ENCODE data around the gene JUNB. TPM values are rescaled to one million over a fixed set of nuclear protein-coding genes. Genes with fewer than 3 reads are reported as not detected.
A peak's percentile ranks its signal among the peaks of the same experiment; 100 is the strongest.
"Not testable (repeated sequence)": the region's sequence is repeated elsewhere in the genome, so short reads cannot be mapped to it uniquely, and the experiment has no call there.

JUNB gene
- total RNA-seq, 3 donors from 2014 or later (not counting 1 experiment from before 2014, with no cell fraction given), result 781 to 903 (median 859) TPM

DNA sequence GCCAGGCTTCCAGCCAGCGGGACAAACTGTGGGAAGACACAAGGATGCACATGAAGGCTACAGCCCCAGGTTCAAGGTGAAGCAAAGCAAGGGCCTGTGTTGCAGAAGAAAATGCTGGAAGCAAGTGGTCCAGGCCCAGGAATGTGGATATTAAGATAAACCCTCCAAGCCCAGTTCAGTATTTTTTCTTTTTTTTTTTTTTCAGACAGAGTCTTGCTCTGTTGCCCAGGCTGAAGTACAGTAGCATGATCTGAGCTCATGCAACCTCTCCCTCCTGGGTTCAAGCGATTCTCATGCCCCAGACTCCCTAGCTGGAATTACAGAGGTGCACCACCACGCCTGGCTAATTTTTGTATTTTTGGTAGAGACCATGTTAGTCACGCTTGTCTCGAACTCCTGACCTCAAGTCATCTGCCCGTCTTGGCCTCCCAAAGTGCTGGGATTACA lies 5.9 kb downstream of the JUNB start:
- Mint-ChIP-seq H3K27me3 (ENCODE audit: low read depth in 2 of 2) (peaks cover 0 to 7% of the 10 kb centered on the region in 2 donors), H3K4me1 (peaks cover 30 to 36% of the 10 kb centered on the region in 2 donors), H3K27ac (peak overlapping the region in 1 of 2 donors; percentile 51), H3K4me3 (no peak overlapping the region), H3K36me3 (no peaks in the 10 kb centered on the region), H3K9me3 (no peaks in the 10 kb centered on the region)
- DNase-seq (peak in 1 of 2 donors; percentile 30), ATAC-seq (no peak)
- WGBS (ENCODE audit: insufficient coverage), result 93% methylated on average over 6 of the region's 6 CpGs
- Histone ChIP-seq H3K27ac (ENCODE audit: low read length) (no peak overlapping the region), H3K27me3 (ENCODE audit: control insufficient read depth, insufficient read depth, low read length) (peaks cover 5% of the 10 kb centered on the region), H3K4me3 (ENCODE audit: low read length) (no peak overlapping the region), H3K4me1 (ENCODE audit: control insufficient read depth, insufficient read depth, low read length) (peaks cover 43% of the 10 kb centered on the region), H3K36me3 (ENCODE audit: control insufficient read depth, insufficient read depth, low read length) (no peaks in the 10 kb centered on the region), H3K9me3 (ENCODE audit: control insufficient read depth, insufficient read depth, low read length) (no peaks in the 10 kb centered on the region)
- intact Hi-C loops (cut with micrococcal nuclease), result loop anchor here (10.0 kb wide), 2 partner anchors 122 to 358 kb away; partner anchors contain the start of genes IER2 and STX10
- TF ChIP-seq, protein P1, sequence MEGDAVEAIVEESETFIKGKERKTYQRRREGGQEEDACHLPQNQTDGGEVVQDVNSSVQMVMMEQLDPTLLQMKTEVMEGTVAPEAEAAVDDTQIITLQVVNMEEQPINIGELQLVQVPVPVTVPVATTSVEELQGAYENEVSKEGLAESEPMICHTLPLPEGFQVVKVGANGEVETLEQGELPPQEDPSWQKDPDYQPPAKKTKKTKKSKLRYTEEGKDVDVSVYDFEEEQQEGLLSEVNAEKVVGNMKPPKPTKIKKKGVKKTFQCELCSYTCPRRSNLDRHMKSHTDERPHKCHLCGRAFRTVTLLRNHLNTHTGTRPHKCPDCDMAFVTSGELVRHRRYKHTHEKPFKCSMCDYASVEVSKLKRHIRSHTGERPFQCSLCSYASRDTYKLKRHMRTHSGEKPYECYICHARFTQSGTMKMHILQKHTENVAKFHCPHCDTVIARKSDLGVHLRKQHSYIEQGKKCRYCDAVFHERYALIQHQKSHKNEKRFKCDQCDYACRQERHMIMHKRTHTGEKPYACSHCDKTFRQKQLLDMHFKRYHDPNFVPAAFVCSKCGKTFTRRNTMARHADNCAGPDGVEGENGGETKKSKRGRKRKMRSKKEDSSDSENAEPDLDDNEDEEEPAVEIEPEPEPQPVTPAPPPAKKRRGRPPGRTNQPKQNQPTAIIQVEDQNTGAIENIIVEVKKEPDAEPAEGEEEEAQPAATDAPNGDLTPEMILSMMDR (IDR thresholded peaks at IDR 0.05), result no peak

DNA sequence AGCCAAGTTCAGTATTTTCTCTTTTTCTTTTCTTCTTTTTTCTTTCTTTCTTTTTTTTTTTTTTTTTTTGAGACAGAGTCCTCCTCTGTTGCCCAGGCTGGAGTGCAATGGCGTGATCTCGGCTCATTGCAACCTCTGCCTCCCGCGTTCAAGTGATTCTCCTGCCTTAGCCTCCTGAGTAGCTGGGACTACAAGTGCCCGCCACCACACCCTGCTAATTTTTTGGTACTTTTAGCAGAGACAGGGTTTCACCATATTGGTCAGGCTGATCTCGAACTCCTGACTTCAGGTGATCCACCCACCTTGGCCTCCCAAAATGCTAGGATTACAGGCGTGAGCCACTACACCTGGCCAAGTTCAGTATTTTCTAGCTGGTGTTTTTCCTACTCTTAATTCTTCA lies 6.3 kb downstream of the JUNB start:
- peaks cover 0 to 12% of the 10 kb centered on the region in 2 donors for H3K27me3 Mint-ChIP-seq (ENCODE audit: low read depth in 2 of 2)

DNA sequence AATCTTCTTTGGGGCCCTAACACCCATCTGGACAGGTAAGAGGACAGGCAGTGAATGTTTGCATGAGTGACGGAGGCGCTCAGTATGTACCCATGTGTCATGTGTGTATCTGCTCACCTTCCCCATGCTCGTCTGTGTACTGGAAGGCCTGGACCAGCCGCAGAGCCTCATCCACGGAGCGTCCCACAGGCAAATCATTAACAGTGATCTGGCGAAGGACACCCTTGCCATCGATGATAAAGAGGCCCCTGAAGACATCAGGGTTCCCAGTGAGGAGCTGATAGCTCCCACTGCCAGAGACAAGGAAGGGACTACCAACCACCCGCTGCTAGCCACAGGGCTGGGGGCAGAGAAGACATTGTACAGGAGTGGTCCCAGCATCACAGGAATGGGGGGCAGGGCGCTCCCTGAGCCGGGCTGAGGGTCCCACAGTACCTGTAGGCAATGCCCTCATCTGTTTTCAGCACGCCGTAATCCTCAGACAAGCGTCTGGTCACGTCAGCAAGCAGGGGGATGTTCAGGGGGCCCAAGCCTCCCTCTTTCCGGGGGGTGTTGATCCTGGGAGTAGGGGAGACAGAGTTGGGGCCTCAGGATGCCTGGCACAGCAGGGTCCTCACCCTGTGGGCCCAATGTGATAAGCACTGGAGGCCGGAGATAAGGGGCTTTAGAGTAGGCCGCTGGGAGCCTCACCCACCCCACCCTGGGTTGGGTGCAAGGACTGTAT lies 8.6 kb downstream of the JUNB start:
- intact Hi-C loops (cut with micrococcal nuclease), result loop anchor here (10.0 kb wide), 2 partner anchors 125 to 355 kb away; partner anchors contain the start of genes IER2 and STX10
- ATAC-seq, result no peak
- DNase-seq, result peak in 1 of 2 donors; percentile 13
- H3K27me3 ChIP-seq (ENCODE audit: control insufficient read depth, insufficient read depth, low read length), result peaks cover 6% of the 10 kb centered on the region
- H3K4me3 Mint-ChIP-seq, result peak overlapping the region; percentile 13
- H3K36me3 ChIP-seq (ENCODE audit: control insufficient read depth, insufficient read depth, low read length), result no peaks in the 10 kb centered on the region
- no peaks in the 10 kb centered on the region for H3K9me3 ChIP-seq (ENCODE audit: control insufficient read depth, insufficient read depth, low read length)
- H3K4me1 Mint-ChIP-seq, result peaks cover 25 to 28% of the 10 kb centered on the region in 2 donors
- no peak overlapping the region for H3K4me3 ChIP-seq (ENCODE audit: low read length)
- H3K27ac ChIP-seq (ENCODE audit: low read length), result no peak overlapping the region
- H3K27ac Mint-ChIP-seq, result no peak overlapping the region
- no peaks in the 10 kb centered on the region for H3K9me3 Mint-ChIP-seq
- WGBS (ENCODE audit: insufficient coverage), result 95% methylated on average over 18 of the region's 18 CpGs
- H3K27me3 Mint-ChIP-seq (ENCODE audit: low read depth in 2 of 2), result peaks cover 0 to 12% of the 10 kb centered on the region in 2 donors
- peaks cover 38% of the 10 kb centered on the region for H3K4me1 ChIP-seq (ENCODE audit: control insufficient read depth, insufficient read depth, low read length)
- TF ChIP-seq, protein P1 (IDR thresholded peaks at IDR 0.05), result no peak
- H3K36me3 Mint-ChIP-seq, result no peaks in the 10 kb centered on the region

More for the DNA sequence above, 6.3 kb downstream of the JUNB start:
- H3K27ac Mint-ChIP-seq, result peak overlapping the region in 1 of 2 donors; percentile 51
- DNase-seq; H3K27ac ChIP-seq (ENCODE audit: low read length); H3K9me3 ChIP-seq (ENCODE audit: control insufficient read depth, insufficient read depth, low read length); H3K4me3 ChIP-seq (ENCODE audit: low read length); H3K9me3 Mint-ChIP-seq; ATAC-seq; H3K4me3 Mint-ChIP-seq; H3K27me3 ChIP-seq (ENCODE audit: control insufficient read depth, insufficient read depth, low read length); H3K36me3 Mint-ChIP-seq; H3K36me3 ChIP-seq (ENCODE audit: control insufficient read depth, insufficient read depth, low read length): not testable (repeated sequence)
- 96% methylated on average over 7 of the region's 7 CpGs for WGBS (ENCODE audit: insufficient coverage)
- H3K4me1 Mint-ChIP-seq, result peaks cover 34 to 41% of the 10 kb centered on the region in 2 donors
- intact Hi-C loops (cut with micrococcal nuclease), result loop anchor here (10.0 kb wide), 2 partner anchors 123 to 357 kb away; partner anchors contain the start of genes IER2 and STX10
- peaks cover 48% of the 10 kb centered on the region for H3K4me1 ChIP-seq (ENCODE audit: control insufficient read depth, insufficient read depth, low read length)

DNA sequence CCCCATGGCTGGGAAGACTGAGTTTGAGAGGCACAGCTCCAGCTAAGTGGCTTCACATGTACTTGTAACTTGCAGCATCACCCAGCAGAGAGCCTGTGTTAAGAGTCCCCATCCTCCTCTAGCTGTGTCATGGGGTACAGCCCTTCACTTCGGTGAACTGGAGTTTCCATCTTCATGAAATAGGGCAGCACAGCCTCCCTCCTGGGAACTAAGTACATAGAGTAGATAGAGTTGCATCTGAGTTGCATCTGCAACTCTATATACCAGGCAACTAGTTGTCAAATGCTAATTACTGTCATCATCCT lies 9.1 kb downstream of the JUNB start:
- H3K36me3 ChIP-seq (ENCODE audit: control insufficient read depth, insufficient read depth, low read length), result no peaks in the 10 kb centered on the region
- H3K4me3 ChIP-seq (ENCODE audit: low read length), result no peak overlapping the region
- TF ChIP-seq, protein P1 (IDR thresholded peaks at IDR 0.05), result no peak
- H3K27me3 ChIP-seq (ENCODE audit: control insufficient read depth, insufficient read depth, low read length), result peaks cover 6% of the 10 kb centered on the region
- Mint-ChIP-seq H3K36me3 (no peaks in the 10 kb centered on the region), H3K9me3 (no peaks in the 10 kb centered on the region), H3K4me1 (peaks cover 25 to 28% of the 10 kb centered on the region in 2 donors), H3K27me3 (ENCODE audit: low read depth in 2 of 2) (peaks cover 0 to 12% of the 10 kb centered on the region in 2 donors), H3K4me3 (peak overlapping the region; percentile 88), H3K27ac (no peak overlapping the region)
- DNase-seq (peak in 1 of 2 donors; percentile 20), ATAC-seq (no peak)
- WGBS (ENCODE audit: insufficient coverage), result 100% methylated on average over 1 of the region's 1 CpG
- intact Hi-C loops (cut with micrococcal nuclease), result no loop called here
- no peaks in the 10 kb centered on the region for H3K9me3 ChIP-seq (ENCODE audit: control insufficient read depth, insufficient read depth, low read length)
- H3K4me1 ChIP-seq (ENCODE audit: control insufficient read depth, insufficient read depth, low read length), result peaks cover 36% of the 10 kb centered on the region
- H3K27ac ChIP-seq (ENCODE audit: low read length), result no peak overlapping the region
